Lung (tissue), 12 donors: ENCODE results near the gene CCT6A. TPM values are rescaled to one million over a fixed set of nuclear protein-coding genes. Genes with fewer than 3 reads are reported as not detected.
"Not testable (repeated sequence)": the region's sequence is repeated elsewhere in the genome, so short reads cannot be mapped to it uniquely, and the experiment has no call there.

ENCODE experiments used
- ATAC-seq: fragments of 200-7000 bp; cut with Tn5 transposase; one replicate; pipeline ENCODE4 v1.9.1; 2020; ENCODE audit warnings: moderate number of reproducible peaks; ENCODE audit not compliant: insufficient read depth, low FRiP score
- DNase-seq, 3 donors: peaks; one replicate each; pipeline ENCODE4 v3.0.0-alpha.2; 2013 to 2017
- H3K27ac ChIP-seq, 2 donors: one replicate each; pipeline ENCODE4 v1.5.1; 2013; ENCODE audit warnings: mild to moderate bottlenecking in 2 of 2, moderate library complexity in 2 of 2, control low read depth in 1 of 2, inconsistent platforms in 1 of 2, low read depth in 1 of 2, low read length in 1 of 2
- H3K27me3 ChIP-seq, 3 donors: one replicate each; pipeline ENCODE4 v1.5.1; 2013; ENCODE audit warnings: low read length in 2 of 3; ENCODE audit not compliant: control insufficient read depth in 3 of 3, insufficient read depth in 3 of 3
- H3K36me3 ChIP-seq, 4 donors: one replicate each; pipeline ENCODE4 v1.5.1; 2013; ENCODE audit warnings: low read length in 4 of 4, mild to moderate bottlenecking in 1 of 4, moderate library complexity in 1 of 4; ENCODE audit not compliant: control insufficient read depth in 4 of 4, insufficient read depth in 4 of 4
- H3K4me1 ChIP-seq, 5 donors: one replicate each; pipeline ENCODE4 v1.5.1; 2013; ENCODE audit warnings: low read length in 5 of 5, mild to moderate bottlenecking in 2 of 5, moderate library complexity in 1 of 5; ENCODE audit not compliant: control insufficient read depth in 5 of 5, insufficient read depth in 5 of 5
- H3K4me3 ChIP-seq: one replicate; pipeline ENCODE4 v1.5.1; 2013; ENCODE audit warnings: mild to moderate bottlenecking, control low read depth, moderate library complexity
- H3K9ac ChIP-seq, 2 donors: one replicate each; pipeline ENCODE4 v1.5.1; 2013; ENCODE audit warnings: low read length in 2 of 2, control low read depth in 1 of 2; ENCODE audit not compliant: insufficient read depth in 1 of 2
- H3K9me3 ChIP-seq, 4 donors: one replicate each; pipeline ENCODE4 v1.5.1; 2013; ENCODE audit warnings: low read length in 3 of 4, mild to moderate bottlenecking in 1 of 4, moderate library complexity in 1 of 4; ENCODE audit not compliant: control insufficient read depth in 4 of 4, insufficient read depth in 3 of 4
- CTCF ChIP-seq: IDR thresholded peaks from 2 replicates; pipeline ENCODE4 v1.5.1; 2012; ENCODE audit warnings: mild to moderate bottlenecking; ENCODE audit errors: control extremely low read depth, extremely low read depth
- WGBS, 2 donors: extraction: QIAGEN DNeasy Blood & Tissue Kit; methylation state at CpG; one replicate each; pipeline ENCODE4 v1.1.7; 2013; 5-methylcytosine and 5-hydroxymethylcytosine counted together
- polyA plus RNA-seq, 2 donors: library from polyadenylated mRNA; stranded (reverse); fragments of 200-250 nt; gene quantifications; one replicate each; pipeline ENCODE4 v1.2.1, GENCODE V29; 2013
- total RNA-seq, 2 donors: library from RNA; depleted of rRNA in 1 of 2; stranded (reverse); fragments of >200 nt in 1 of 2; gene quantifications; one replicate each; pipeline ENCODE4 v1.2.1, GENCODE V29; 2014 to 2021
- donor health status: control.
- donor health status: control.
- donor health status: Bipolar disorder and iron deficiency.
- donor health status: healthy.
- donor health status: DM: yes; HTN: yes; CAD: no.

CCT6A gene
- total and polyA plus RNA-seq, 4 donors = 88.1 to 196 (median 104) TPM

GRCh38 chr7:56032578-56032977 is 19.0 kb upstream of the CCT6A start:
- H3K4me1 ChIP-seq, H3K27ac ChIP-seq, H3K9me3 ChIP-seq, ATAC-seq, H3K27me3 ChIP-seq, H3K36me3 ChIP-seq, H3K9ac ChIP-seq, H3K4me3 ChIP-seq, DNase-seq: not testable (repeated sequence)
- 95 to 97% methylated on average over 7 of the region's 7 CpGs for WGBS, 2 donors

- ATAC-seq (peak; percentile 69), DNase-seq (peak; percentile 66 to 69 (median 69))
- Histone ChIP-seq H3K27ac (peak overlapping the region in 1 of 2 donors; percentile 79), H3K9me3 (no peaks in the 10 kb centered on the region), H3K4me1 (no peaks in the 10 kb centered on the region), H3K36me3 (peaks cover 0 to 1% (median 0%) of the 10 kb centered on the region in 4 donors), H3K4me3 (peak overlapping the region; percentile 65), H3K27me3 (no peaks in the 10 kb centered on the region), H3K9ac (peak overlapping the region in 1 of 2 donors; percentile 65)
- WGBS, 2 donors = 0 to 1% methylated on average over 26 to 27 of the region's 27 CpGs
- TF ChIP-seq CTCF = no peak
Measured at GRCh38 chr7:56033671-56034432, 17.7 kb upstream of the CCT6A start.

GRCh38 chr7:56040730-56041129 is 10.8 kb upstream of the CCT6A start:
- no peak for TF ChIP-seq CTCF
- ATAC-seq (no peak), DNase-seq (no peak)
- Histone ChIP-seq H3K9ac (no peak overlapping the region), H3K27ac (no peak overlapping the region), H3K4me1 (peaks cover 0 to 2% (median 0%) of the 10 kb centered on the region in 5 donors), H3K4me3 (no peak overlapping the region), H3K27me3 (no peaks in the 10 kb centered on the region), H3K9me3 (no peaks in the 10 kb centered on the region), H3K36me3 (peaks cover 0 to 1% (median 0%) of the 10 kb centered on the region in 4 donors)
- WGBS, 2 donors = 83 to 87% methylated on average over 3 of the region's 3 CpGs

GRCh38 chr7:56045758-56046157 is 5.8 kb upstream of the CCT6A start:
- H3K27me3 ChIP-seq, H3K27ac ChIP-seq, DNase-seq, H3K9me3 ChIP-seq, H3K4me3 ChIP-seq, H3K9ac ChIP-seq, H3K36me3 ChIP-seq, ATAC-seq: not testable (repeated sequence)
- H3K4me1 ChIP-seq = peaks cover 0 to 24% (median 8%) of the 10 kb centered on the region in 5 donors
- 84 to 94% methylated on average over 2 of the region's 2 CpGs for WGBS, 2 donors
